Pancreas (tissue), 10 donors: ENCODE data around the gene GAB2. TPM values are rescaled to one million over a fixed set of nuclear protein-coding genes. Genes with fewer than 3 reads are reported as not detected.

Source experiments
- ATAC-seq, 4 donors: fragments of 200-7000 bp; cut with Tn5 transposase; one replicate each; pipeline versions ENCODE4 v1.8.0 to v1.9.1; 2020; ENCODE audit warnings: mild to moderate bottlenecking in 4 of 4, moderate library complexity in 4 of 4
- DNase-seq, 6 donors: peaks; one replicate each; pipeline ENCODE4 v3.0.0-alpha.2; 2020
- FAIRE-seq: peaks from 2 replicates; lab custom pipeline; 2012; peaks lifted over from hg19 to GRCh38; lab: Jason Lieb, UNC
- H3K27ac ChIP-seq, 4 donors: fragments of 200-600 bp; sonication (generic); 1 replicate in 3 of 4; 2 replicates in 1 of 4; pipeline versions ENCODE4 v1.5.0 to v1.8.0; 2020
- H3K27me3 ChIP-seq, 4 donors: fragments of 200-600 bp; one replicate each; pipeline ENCODE4 v1.8.0; 2021
- H3K36me3 ChIP-seq, 3 donors: fragments of 200-600 bp; sonication (generic) in 1 of 3; one replicate each; pipeline versions ENCODE4 v1.5.0 to v1.8.0; 2020 to 2021
- H3K4me1 ChIP-seq, 3 donors: fragments of 200-600 bp; one replicate each; pipeline ENCODE4 v1.8.0; 2021
- H3K4me3 ChIP-seq, 4 donors: fragments of 200-600 bp; sonication (generic) in 2 of 4; one replicate each; pipeline versions ENCODE4 v1.5.0 to v1.8.0; 2020 to 2021
- H3K9me3 ChIP-seq, 4 donors: fragments of 200-600 bp; one replicate each; pipeline ENCODE4 v1.8.0; 2021
- CTCF ChIP-seq, 4 donors: fragments of 200-600 bp; sonication (generic) in 3 of 4; IDR thresholded peaks; one replicate each; pipeline versions ENCODE4 v1.5.0 to v1.8.0; 2021; ENCODE audit warnings: antibody characterized with exemption in 4 of 4
- WGBS, 2 donors: extraction: QIAGEN DNeasy Blood & Tissue Kit; methylation state at CpG; one replicate each; pipeline ENCODE4 v1.1.7; 2013; 5-methylcytosine and 5-hydroxymethylcytosine counted together
- intact Hi-C, 3 donors: fragments of 100-400 bp; cut with DNase I; formaldehyde crosslinking; loops; one replicate each; pipeline versions ENCODE4 v1.11.1 to v1.14.2; 2022
- polyA plus RNA-seq, 2 donors: library from polyadenylated mRNA; stranded (reverse); fragments of 200-250 nt; gene quantifications; one replicate each; pipeline ENCODE4 v1.2.3, GENCODE V29; 2013
- total RNA-seq, 6 donors: library from RNA; stranded (reverse); fragmentation: NEBNext Ultra II Directional in 4 of 6; extraction: Animal tissue kit (Norgen Biotek cat#: 25700) in 4 of 6; gene quantifications; one replicate each; pipeline versions ENCODE4 v1.2.1 to v1.2.4, GENCODE V29; 2021 to 2023
- donor health status: healthy with polysubstance abuse.
- donor health status: DM: no; HTN: no; CAD: no; lungs with moderate emphysema.
- donor health status: DM: no; HTN: no; CAD: no.
- donor health status: control.
- donor health status: control.
- donor health status: Bipolar disorder and iron deficiency.
- donor health status: DM: yes; HTN: yes; CAD: no.
- donor health status: DM: no; HTN: no; CAD: no.
- donor health status: DM: no; HTN: no; CAD: no.
- donor health status: DM: yes; HTN: yes; CAD: no.

Gene GAB2
- total and polyA plus RNA-seq, 8 donors = 3.1 to 17.8 (median 9.4) TPM

GRCh38 chr11:78195917-78196560 lies 221.6 kb downstream of the GAB2 start:
- no peaks in the 10 kb centered on the region for H3K27me3 ChIP-seq
- intact Hi-C loops = no loop called here
- H3K27ac ChIP-seq = no peak overlapping the region
- 77 to 81% methylated on average over 55 to 60 of the region's 60 CpGs for WGBS, 2 donors
- no peak for TF ChIP-seq CTCF (IDR thresholded peaks at IDR 0.05)
- H3K4me3 ChIP-seq = no peak overlapping the region
- peaks cover 11 to 29% (median 21%) of the 10 kb centered on the region in 3 donors for H3K4me1 ChIP-seq
- H3K36me3 ChIP-seq = peaks cover 0 to 4% (median 0%) of the 10 kb centered on the region in 3 donors
- DNase-seq = peak in 1 of 6 donors; percentile 55
- no peak for FAIRE-seq
- no peak for ATAC-seq
- H3K9me3 ChIP-seq = no peaks in the 10 kb centered on the region

- intact Hi-C loops = no loop called here
- Histone ChIP-seq H3K36me3 (no peaks in the 10 kb centered on the region), H3K4me3 (no peak overlapping the region), H3K27me3 (no peaks in the 10 kb centered on the region), H3K27ac (peak overlapping the region in 1 of 4 donors; percentile 38), H3K9me3 (no peaks in the 10 kb centered on the region), H3K4me1 (peaks cover 16 to 35% (median 26%) of the 10 kb centered on the region in 3 donors)
- WGBS, 2 donors = 52% methylated on average over 3 of the region's 3 CpGs
- no peak for FAIRE-seq
- DNase-seq = no peak
- TF ChIP-seq CTCF (IDR thresholded peaks at IDR 0.05) = no peak
- ATAC-seq = peak in 1 of 4 donors; percentile 6
These were observed 223.1 kb downstream of the GAB2 start for GRCh38 chr11:78194490-78194889.

- peak overlapping the region in 2 of 4 donors; percentile 71 to 85 for H3K27ac ChIP-seq
These were observed 223.8 kb downstream of the GAB2 start for GRCh38 chr11:78193806-78194205.

GRCh38 chr11:78192911-78193351 lies 224.7 kb downstream of the GAB2 start:
- no peaks in the 10 kb centered on the region for H3K9me3 ChIP-seq
- FAIRE-seq (no peak), DNase-seq (no peak), ATAC-seq (no peak)
- WGBS, 2 donors = 81 to 82% methylated on average over 4 of the region's 4 CpGs
- H3K36me3 ChIP-seq = no peaks in the 10 kb centered on the region
- TF ChIP-seq CTCF (IDR thresholded peaks at IDR 0.05) = no peak
- H3K27me3 ChIP-seq = no peaks in the 10 kb centered on the region
- no peak overlapping the region for H3K4me3 ChIP-seq
- intact Hi-C loops = no loop called here
- H3K27ac ChIP-seq = peak overlapping the region; percentile 68 to 85 (median 71)
- H3K4me1 ChIP-seq = peaks cover 16 to 39% (median 28%) of the 10 kb centered on the region in 3 donors

More at GRCh38 chr11:78193806-78194205, 223.8 kb downstream of the GAB2 start:
- Histone ChIP-seq H3K4me3 (no peak overlapping the region), H3K36me3 (no peaks in the 10 kb centered on the region), H3K4me1 (peaks cover 16 to 39% (median 28%) of the 10 kb centered on the region in 3 donors), H3K9me3 (no peaks in the 10 kb centered on the region), H3K27me3 (no peaks in the 10 kb centered on the region)
- WGBS, 2 donors = 93 to 97% methylated on average over 8 of the region's 8 CpGs
- no peak for FAIRE-seq
- no peak for ATAC-seq
- intact Hi-C loops = no loop called here
- no peak for TF ChIP-seq CTCF (IDR thresholded peaks at IDR 0.05)
- peak in 1 of 6 donors; percentile 55 for DNase-seq

- Histone ChIP-seq H3K36me3 (no peaks in the 10 kb centered on the region), H3K27ac (peak overlapping the region; percentile 68 to 85 (median 71)), H3K4me1 (peaks cover 16 to 45% (median 28%) of the 10 kb centered on the region in 3 donors), H3K4me3 (no peak overlapping the region), H3K9me3 (no peaks in the 10 kb centered on the region), H3K27me3 (no peaks in the 10 kb centered on the region)
- intact Hi-C loops = no loop called here
- FAIRE-seq (no peak), DNase-seq (peak; percentile 79 to 95 (median 88)), ATAC-seq (peak; percentile 48 to 64 (median 52))
- TF ChIP-seq CTCF (IDR thresholded peaks at IDR 0.05) = no peak
- WGBS, 2 donors = 21 to 23% methylated on average over 6 of the region's 6 CpGs
These were observed 225.3 kb downstream of the GAB2 start for GRCh38 chr11:78192223-78192719.
